Hematopoietic multipotent progenitor cell treated with erythropoietin and hydrocortisone succinate and interleukin-3 and kit ligand, for 4 days (in vitro differentiated cells): ENCODE results near the gene FAM171A2.
"Not testable (repeated sequence)": the region's sequence is repeated elsewhere in the genome, so short reads cannot be mapped to it uniquely, and the experiment has no call there.

Source experiments
- DNase-seq: peaks from one replicate; pipeline ENCODE4 v3.0.0-alpha.2; 2015

FAM171A2 gene

GRCh38 chr17:44360144-44360533 is 3.5 kb downstream of the FAM171A2 start:
- no peak for DNase-seq

GRCh38 chr17:44359458-44360143 is 4.1 kb downstream of the FAM171A2 start:
- DNase-seq = no peak

DNA sequence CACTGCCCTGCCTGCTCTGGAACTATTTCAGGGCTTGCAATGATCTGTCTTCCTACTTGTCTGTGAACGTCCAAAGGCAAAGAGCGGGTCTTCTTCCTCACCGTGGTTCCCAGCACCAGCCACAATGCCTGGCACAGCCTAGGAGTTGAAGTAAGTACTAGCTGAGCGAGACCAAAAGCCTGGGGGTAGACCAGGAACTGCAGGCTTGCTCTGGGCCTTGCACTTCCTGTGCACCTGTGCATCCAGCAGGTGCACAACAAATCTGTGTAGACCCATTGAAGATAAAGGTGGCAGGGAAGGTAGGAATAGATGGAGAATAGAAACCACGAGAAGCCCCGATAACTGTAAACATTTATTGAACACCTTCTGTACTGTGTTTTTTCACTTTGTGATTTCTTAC is 4.6 kb downstream of the FAM171A2 start:
- DNase-seq = no peak

- no peak for DNase-seq
These were observed 5.6 kb downstream of the FAM171A2 start for GRCh38 chr17:44358066-44358465.

GRCh38 chr17:44356241-44356640 is 7.4 kb downstream of the FAM171A2 start:
- DNase-seq = no peak

DNA sequence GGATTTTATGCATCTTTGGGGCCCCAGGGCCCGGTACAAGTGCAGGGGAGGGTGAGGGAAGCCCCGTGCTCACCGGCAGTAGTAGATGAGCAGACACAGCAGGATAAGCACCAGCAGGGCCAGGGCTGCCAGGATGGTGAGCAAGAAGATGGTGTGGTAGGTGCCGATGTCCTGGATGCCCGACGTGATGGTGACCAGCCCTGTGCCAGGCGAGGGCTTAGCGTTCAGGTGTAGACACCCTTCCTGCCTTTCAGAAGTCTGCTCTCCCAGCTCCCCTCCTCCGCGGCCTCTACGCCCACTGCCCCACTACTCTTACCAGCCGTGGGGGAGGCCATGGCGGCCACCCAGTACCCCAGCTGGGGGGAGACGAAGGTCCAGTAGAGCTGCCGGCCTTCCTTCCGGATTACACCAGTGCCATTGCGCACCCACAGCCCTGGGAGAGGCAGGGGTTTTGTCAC is 8.0 kb downstream of the FAM171A2 start:
- no peak for DNase-seq

GRCh38 chr17:44354582-44355561 is 8.8 kb downstream of the FAM171A2 start:
- DNase-seq = peak; percentile 71

DNA sequence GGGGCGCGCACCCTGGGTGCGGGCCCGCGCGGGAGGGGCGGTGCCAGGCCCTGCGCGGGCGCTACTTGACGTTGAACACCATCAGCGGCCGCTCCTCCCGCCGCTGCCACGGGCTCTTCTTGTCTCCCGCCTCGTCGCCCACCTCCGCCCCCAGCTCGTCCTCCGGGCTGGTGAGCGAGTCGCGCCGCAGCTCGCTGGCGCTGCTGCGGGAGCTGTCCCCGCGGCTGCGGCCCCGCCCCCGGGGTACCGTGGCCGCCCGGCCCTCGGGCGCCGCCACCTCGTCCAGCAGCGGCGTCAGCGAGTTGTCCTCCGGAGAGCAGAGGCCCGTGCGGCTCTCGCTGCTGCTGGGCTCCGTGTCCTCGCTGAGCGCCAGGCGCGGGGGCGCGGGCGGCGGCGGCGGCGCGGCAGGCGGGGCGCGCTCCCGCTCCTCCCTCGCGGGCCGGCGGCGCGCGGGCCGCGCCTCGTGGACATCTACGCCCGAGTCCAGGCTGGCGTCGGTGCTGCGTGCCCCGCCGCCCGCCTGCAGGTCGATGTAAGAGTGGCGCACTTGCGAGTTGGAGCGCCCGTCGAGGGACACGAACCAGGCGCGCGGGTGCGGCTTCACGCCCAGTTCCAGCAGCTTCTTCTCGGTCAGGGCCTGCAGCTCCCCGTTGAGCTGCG is 9.9 kb downstream of the FAM171A2 start:
- DNase-seq = peak; percentile 50

DNA sequence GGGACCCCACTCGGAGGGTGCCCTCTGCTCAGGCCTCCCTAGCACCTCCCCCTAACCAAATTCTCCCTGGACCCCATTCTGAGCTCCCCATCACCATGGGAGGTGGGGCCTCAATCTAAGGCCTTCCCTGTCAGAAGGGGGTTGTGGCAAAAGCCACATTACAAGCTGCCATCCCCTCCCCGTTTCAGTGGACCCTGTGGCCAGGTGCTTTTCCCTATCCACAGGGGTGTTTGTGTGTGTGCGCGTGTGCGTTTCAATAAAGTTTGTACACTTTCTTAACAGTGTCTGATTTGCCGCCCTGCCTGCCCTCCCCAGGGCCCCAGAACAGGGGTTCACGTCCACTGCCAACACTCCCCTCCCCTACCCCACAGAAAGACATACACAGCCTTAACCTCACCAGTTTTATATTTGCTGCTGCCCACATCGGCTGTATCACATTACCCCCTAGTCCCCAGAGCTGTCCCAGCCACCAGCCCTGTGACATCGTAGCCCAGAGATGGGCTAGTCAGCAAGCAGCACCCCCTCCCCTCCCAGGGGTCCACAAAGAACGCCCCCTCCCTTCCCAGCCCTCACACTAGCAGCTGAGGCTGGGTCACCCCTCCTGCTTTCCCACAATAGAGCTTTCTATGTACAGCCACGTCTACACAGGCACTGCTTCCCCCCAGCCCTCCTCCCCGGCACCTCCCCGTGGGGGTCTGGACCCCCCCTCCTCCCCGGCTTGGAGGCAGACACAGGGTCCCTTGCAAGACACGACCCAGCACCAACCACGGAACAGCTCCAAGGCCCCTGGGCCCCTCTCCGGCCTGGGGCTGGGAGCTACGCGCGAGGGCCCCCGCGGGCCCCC is 10.6 kb downstream of the FAM171A2 start:
- no peak for DNase-seq

DNA sequence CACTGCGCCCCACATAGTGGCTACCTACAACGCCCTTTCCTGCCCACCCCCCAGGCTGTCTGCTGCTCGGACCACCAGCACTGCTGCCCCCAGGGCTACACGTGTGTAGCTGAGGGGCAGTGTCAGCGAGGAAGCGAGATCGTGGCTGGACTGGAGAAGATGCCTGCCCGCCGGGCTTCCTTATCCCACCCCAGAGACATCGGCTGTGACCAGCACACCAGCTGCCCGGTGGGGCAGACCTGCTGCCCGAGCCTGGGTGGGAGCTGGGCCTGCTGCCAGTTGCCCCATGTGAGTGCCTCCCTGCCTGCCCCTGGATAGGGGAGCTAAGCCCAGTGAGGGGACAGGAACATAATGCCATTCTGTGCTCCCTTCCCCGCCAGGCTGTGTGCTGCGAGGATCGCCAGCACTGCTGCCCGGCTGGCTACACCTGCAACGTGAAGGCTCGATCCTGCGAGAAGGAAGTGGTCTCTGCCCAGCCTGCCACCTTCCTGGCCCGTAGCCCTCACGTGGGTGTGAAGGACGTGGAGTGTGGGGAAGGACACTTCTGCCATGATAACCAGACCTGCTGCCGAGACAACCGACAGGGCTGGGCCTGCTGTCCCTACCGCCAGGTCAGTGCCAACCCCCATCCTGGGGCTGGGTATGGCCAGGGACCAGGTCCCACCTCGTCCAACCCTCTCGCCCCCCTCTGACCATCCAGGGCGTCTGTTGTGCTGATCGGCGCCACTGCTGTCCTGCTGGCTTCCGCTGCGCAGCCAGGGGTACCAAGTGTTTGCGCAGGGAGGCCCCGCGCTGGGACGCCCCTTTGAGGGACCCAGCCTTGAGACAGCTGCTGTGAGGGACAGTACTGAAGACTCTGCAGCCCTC is 11.5 kb downstream of the FAM171A2 start:
- no peak for DNase-seq

DNA sequence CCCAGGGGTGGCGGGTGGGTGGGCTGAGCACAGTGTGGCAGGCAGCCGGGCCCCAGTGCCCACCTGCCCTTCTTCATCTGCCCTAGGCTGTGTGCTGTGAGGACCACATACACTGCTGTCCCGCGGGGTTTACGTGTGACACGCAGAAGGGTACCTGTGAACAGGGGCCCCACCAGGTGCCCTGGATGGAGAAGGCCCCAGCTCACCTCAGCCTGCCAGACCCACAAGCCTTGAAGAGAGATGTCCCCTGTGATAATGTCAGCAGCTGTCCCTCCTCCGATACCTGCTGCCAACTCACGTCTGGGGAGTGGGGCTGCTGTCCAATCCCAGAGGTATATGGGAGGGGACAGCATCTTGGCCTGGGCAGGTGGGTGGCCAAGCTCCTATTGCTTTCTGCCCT is 12.2 kb downstream of the FAM171A2 start:
- no peak for DNase-seq

DNA sequence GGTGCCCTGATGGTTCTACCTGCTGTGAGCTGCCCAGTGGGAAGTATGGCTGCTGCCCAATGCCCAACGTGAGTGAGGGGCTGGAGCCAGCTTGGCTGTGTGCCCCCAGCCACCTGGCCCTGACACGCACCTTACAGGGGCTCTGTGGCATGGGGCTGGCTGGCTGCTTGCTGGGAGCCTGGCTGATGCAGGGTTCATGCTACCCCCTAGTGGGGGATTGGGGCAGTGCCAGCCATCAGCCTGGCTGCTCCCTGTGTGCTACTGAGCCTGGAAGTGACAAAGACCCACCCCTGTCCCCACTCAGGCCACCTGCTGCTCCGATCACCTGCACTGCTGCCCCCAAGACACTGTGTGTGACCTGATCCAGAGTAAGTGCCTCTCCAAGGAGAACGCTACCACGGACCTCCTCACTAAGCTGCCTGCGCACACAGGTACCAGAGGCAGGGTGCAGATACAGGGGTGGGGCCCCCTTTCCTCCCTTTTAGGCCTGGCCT is 12.9 kb downstream of the FAM171A2 start:
- DNase-seq = peak; percentile 87

DNA sequence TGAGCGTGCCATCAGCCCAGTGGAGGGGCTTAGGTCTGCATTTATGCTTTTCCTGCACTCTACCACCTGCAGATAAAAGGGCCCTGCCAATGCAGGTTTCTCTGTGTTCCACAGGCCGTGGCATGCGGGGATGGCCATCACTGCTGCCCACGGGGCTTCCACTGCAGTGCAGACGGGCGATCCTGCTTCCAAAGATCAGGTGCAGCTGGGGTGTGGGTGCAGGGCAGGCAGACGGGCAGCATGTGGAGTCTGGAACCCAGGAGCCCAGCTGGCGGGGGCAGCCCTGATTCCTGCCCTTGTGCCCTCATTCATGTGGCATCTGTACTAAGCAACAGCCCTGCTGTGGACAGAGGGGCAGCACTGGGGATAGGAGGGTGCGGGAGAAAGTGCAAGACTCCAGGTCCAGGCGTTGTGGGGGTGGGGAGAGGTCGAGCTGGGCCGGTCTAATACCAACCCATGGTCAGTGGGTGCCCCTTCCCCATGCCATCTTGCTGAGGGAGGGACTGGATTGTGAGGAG is 14.0 kb downstream of the FAM171A2 start:
- DNase-seq = no peak

DNA sequence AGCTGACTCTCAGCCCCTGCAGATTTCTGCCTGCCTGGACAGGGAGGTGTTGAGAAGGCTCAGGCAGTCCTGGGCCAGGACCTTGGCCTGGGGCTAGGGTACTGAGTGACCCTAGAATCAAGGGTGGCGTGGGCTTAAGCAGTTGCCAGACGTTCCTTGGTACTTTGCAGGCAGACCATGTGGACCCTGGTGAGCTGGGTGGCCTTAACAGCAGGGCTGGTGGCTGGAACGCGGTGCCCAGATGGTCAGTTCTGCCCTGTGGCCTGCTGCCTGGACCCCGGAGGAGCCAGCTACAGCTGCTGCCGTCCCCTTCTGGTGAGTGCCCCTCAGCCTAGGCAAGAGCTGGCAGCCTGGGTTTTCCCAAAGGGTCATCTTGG is 14.7 kb downstream of the FAM171A2 start:
- no peak for DNase-seq

DNA sequence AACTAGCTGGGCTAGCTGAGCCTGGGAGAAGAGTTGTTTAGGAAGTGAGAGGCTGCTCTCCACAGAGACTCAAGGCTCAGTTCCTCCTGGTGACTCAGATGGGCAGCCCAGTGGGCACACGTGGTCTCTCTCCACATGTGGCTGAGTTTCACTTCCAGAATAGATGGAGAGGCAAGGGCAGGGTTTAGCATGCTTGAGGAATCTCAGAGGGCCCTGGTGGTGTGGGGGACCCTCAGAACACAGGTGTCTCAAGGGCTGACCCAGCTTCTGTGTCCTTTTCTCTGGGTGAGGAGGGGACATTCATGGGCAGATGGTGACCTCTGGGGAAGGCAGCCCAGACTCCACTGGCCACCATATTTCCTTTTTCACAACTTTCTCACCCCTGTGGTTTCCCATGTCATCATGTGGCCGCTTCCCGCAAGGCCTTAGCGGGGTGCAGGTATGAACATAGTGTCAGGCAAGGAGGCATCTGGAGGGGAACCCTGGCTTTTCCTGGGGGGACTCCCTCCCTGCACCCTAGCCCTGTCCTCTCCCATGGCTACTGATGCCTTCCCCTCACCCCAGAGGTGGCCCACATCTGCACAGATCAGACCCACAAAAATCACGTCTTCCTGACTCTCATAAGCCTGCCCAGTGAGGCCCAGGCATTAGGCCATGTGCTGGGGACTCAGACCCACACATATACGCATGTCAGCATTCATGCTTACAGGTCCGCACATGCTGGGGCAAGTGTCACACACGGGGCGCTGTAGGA is 15.2 kb downstream of the FAM171A2 start:
- DNase-seq = peak; percentile 56

DNA sequence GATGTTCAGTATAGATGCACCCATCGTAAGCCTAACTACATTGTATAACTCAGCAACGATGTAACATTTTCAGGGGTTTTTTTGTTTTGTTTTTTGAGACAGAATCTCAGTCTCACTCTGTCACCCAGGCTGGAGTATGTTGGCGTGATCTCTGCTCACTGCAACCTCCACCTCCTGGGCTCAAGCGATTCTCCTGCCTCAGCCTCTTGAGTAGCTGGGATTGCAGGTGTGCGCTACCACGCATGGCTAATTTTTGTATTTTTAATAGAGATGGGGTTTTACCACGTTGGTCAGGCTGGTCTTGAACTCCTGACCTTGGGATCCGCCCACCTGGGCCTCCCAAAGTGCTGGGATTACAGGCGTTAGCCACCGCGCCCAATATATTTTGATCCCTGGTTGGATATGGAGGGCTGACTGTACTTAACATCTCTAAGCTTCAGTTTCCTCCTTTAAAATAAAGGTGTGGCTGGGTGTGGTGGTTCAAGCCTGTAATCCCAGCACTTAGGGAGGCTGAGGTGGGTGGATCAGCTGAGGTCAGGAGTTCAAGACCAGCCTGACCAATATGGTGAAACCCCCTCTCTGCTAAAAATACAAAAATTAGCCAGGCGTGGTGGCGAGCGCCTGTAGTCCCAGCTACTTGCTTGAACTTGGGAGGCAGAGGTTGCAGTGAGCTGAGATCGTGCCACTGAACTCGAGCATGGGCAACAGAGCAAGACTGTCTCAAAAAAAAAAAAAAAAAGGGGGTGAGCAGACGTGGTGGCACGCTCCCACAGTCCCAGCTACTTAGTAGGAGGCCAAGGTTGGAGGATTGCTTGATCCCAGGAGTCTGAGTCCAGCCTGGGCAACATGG is 16.2 kb downstream of the FAM171A2 start:
- DNase-seq = not testable (repeated sequence)

- DNase-seq = no peak
These were observed 17.4 kb downstream of the FAM171A2 start for GRCh38 chr17:44346064-44346844.

GRCh38 chr17:44345454-44346026 is 18.1 kb downstream of the FAM171A2 start:
- DNase-seq = peak; percentile 81
